ENCODE measurements around the gene FKBP15. TPM values are rescaled to one million over a fixed set of nuclear protein-coding genes. Genes with fewer than 3 reads are reported as not detected.

Gene FKBP15
- total and polyA plus RNA-seq, 2 of the 4 experiments (the other 2 are of a cell fraction) = 20.4 to 25.5 TPM

DNA sequence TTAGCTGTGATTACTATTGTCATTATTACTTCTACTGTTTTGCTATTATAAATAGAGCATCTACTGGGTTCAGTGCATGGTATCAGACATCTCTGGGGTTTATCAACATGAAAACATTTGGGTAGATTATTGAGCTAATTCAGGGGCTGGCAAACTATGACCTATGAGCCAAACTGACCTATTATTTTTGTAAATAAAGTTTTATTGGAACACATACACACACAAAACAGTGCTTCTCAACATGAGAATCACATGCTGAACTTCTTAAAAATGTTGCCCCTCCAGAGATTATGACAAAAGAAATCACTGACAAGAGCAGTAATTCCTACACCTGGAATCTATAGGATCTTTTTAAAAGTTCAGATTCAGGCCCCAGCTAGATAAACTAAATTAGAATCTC, 39.9 kb downstream of the FKBP15 start:
- POLR2A ChIA-PET (ENCODE audit: unreplicated experiment) = no interaction called here
- H3K23ac ChIP-seq (ENCODE audit: low read depth, low read length) = no peak overlapping the region
- no peak overlapping the region for H4K91ac ChIP-seq (ENCODE audit: insufficient read depth, low read depth, low read length)
- no peak for DNase-seq
- no peak overlapping the region for H3K18ac ChIP-seq (ENCODE audit: low read depth, low read length)
- H3K4me2 ChIP-seq (ENCODE audit: low read depth, low read length) = no peak overlapping the region
- no peak overlapping the region for H2BK5ac ChIP-seq (ENCODE audit: low read depth, low read length, poor library complexity, severe bottlenecking)
- in situ Hi-C loops (cut with MboI; ENCODE audit: low sequenced_read_pairs) (no loop called here), intact Hi-C loops (cut with micrococcal nuclease) (no loop called here), dilution Hi-C loops (cut with HindIII; ENCODE audit: low sequenced_read_pairs, unreplicated experiment) (no loop called here)
- H2BK120ac ChIP-seq (ENCODE audit: low read depth, low read length) = no peak overlapping the region
- H3K27ac ChIP-seq (ENCODE audit: insufficient read depth, low read length) = no peak overlapping the region
- H2AK5ac ChIP-seq (ENCODE audit: low read depth, low read length) = no peak overlapping the region
- no peak overlapping the region for H3K14ac ChIP-seq (replicated peaks; ENCODE audit: low read depth, low read length)
- no peak overlapping the region for H3K56ac ChIP-seq (ENCODE audit: extremely low read depth, insufficient read depth, low read length)
- peaks cover 7 to 12% of the 10 kb centered on the region in 2 experiments; a peak in 3 of 4 replicates for H3K79me1 ChIP-seq (ENCODE audit: low read depth in 1 of 2, low read length in 2 of 2)
- H4K5ac ChIP-seq (ENCODE audit: low read depth, low read length) = no peak overlapping the region
- no peak overlapping the region for H2BK20ac ChIP-seq (ENCODE audit: low read depth, low read length)
- H2AK9ac ChIP-seq (replicated peaks; ENCODE audit: low read depth, low read length, poor library complexity) = no peak overlapping the region
- no peak overlapping the region for H3K4ac ChIP-seq (ENCODE audit: low read depth, low read length)
- no peak overlapping the region for H2AFZ ChIP-seq (replicated peaks; ENCODE audit: low read length, poor library complexity)
- no peak overlapping the region for H2BK15ac ChIP-seq (ENCODE audit: low read depth, low read length)
- H4K8ac ChIP-seq (ENCODE audit: low read depth in 2 of 2, low read length in 2 of 2) = no peak overlapping the region
- H3K27me3 ChIP-seq (ENCODE audit: control insufficient read depth, insufficient read depth, low read length) = no peaks in the 10 kb centered on the region
- no peak overlapping the region for H3K4me3 ChIP-seq (ENCODE audit: insufficient read depth, low read depth, low read length)
- H3K9ac ChIP-seq (ENCODE audit: low read depth, low read length) = no peak overlapping the region
- no peaks in the 10 kb centered on the region; the same call in 1 of the 2 replicates for H4K20me1 ChIP-seq (ENCODE audit: insufficient read depth, low read length)
- H3K4me1 ChIP-seq (ENCODE audit: control insufficient read depth, insufficient read depth, low read length) = peaks cover 3% of the 10 kb centered on the region
- no TSS peak for BruUV-seq (replicated peaks)
- no peak for TF ChIP-seq MAZ (IDR thresholded peaks at IDR 0.05; ENCODE audit: borderline replicate concordance, low read depth, low read length)
- TF ChIP-seq RCOR1 (IDR thresholded peaks at IDR 0.05; ENCODE audit: insufficient replicate concordance, low read length) = no peak
- TF ChIP-seq, protein P1, sequence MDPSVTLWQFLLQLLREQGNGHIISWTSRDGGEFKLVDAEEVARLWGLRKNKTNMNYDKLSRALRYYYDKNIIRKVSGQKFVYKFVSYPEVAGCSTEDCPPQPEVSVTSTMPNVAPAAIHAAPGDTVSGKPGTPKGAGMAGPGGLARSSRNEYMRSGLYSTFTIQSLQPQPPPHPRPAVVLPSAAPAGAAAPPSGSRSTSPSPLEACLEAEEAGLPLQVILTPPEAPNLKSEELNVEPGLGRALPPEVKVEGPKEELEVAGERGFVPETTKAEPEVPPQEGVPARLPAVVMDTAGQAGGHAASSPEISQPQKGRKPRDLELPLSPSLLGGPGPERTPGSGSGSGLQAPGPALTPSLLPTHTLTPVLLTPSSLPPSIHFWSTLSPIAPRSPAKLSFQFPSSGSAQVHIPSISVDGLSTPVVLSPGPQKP (IDR thresholded peaks at IDR 0.05; ENCODE audit: borderline replicate concordance, low read depth, low read length) = no peak
- no peak for TF ChIP-seq POLR2A (IDR thresholded peaks at IDR 0.05; ENCODE audit: low read depth, low read length)
- TF ChIP-seq SMC3 (IDR thresholded peaks at IDR 0.05; ENCODE audit: low read depth, low read length) = no peak
- no peak for TF ChIP-seq RFX5 (IDR thresholded peaks at IDR 0.05; ENCODE audit: low read depth, low read length)
- TF ChIP-seq RAD21 (IDR thresholded peaks at IDR 0.05; ENCODE audit: low read length) = no peak
- TF ChIP-seq BHLHE40 (IDR thresholded peaks at IDR 0.05; ENCODE audit: low read depth, low read length) = no peak
- TF ChIP-seq, protein P2, sequence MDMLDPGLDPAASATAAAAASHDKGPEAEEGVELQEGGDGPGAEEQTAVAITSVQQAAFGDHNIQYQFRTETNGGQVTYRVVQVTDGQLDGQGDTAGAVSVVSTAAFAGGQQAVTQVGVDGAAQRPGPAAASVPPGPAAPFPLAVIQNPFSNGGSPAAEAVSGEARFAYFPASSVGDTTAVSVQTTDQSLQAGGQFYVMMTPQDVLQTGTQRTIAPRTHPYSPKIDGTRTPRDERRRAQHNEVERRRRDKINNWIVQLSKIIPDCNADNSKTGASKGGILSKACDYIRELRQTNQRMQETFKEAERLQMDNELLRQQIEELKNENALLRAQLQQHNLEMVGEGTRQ (IDR thresholded peaks at IDR 0.05; ENCODE audit: low read depth, low read length) = no peak
- TF ChIP-seq CHD1 (IDR thresholded peaks at IDR 0.05; ENCODE audit: low read depth, low read length) = no peak
- TF ChIP-seq CEBPB (IDR thresholded peaks at IDR 0.05; ENCODE audit: low read depth, low read length) = no peak
- TF ChIP-seq FOS (IDR thresholded peaks at IDR 0.05; ENCODE audit: low read depth, low read length) = no peak
- TF ChIP-seq NFE2L2 (IDR thresholded peaks at IDR 0.05; ENCODE audit: low read depth, low read length) = no peak
- TF ChIP-seq MXI1 (IDR thresholded peaks at IDR 0.05; ENCODE audit: borderline replicate concordance, low read depth, low read length) = no peak
- TF ChIP-seq MAFK (IDR thresholded peaks at IDR 0.05; ENCODE audit: low read depth, low read length) = no peak
- CTCF ChIA-PET = interaction anchor here (1.5 kb wide), 1 partner anchor 10 kb away, joined by 3 read pairs; no protein-coding TSS in a partner anchor
- peaks cover 32% of the 10 kb centered on the region for H3K36me3 ChIP-seq (ENCODE audit: control insufficient read depth, insufficient read depth, low read length)
- ATAC-seq (ENCODE audit: low read depth) = no peak
- H3K9me3 ChIP-seq (ENCODE audit: control insufficient read depth, insufficient read depth, low read length) = no peaks in the 10 kb centered on the region
- H3K9me1 ChIP-seq (ENCODE audit: insufficient read depth, low read length) = peaks cover 4% of the 10 kb centered on the region

Data from IMR-90 (cell line).